AG09319 (cell line): ENCODE measurements around the gene MEX3D.

Experiments used
- DNase-seq: peaks from one replicate; pipeline ENCODE4 v3.0.0-alpha.2; 2010; ENCODE audit warnings: low read depth; ENCODE audit errors: extremely low read depth
- CTCF ChIP-seq: IDR thresholded peaks from 2 replicates; pipeline ENCODE4 v1.5.1; 2011; ENCODE audit warnings: low read depth, mild to moderate bottlenecking, inconsistent platforms, low read length, moderate library complexity

MEX3D gene

GRCh38 chr19:1513499-1514294 is 54.4 kb downstream of the MEX3D start:
- peak; percentile 30 for DNase-seq
- peak; percentile 68 for TF ChIP-seq CTCF

GRCh38 chr19:1512671-1513498 is 55.2 kb downstream of the MEX3D start, which contains the start of gene ADAMTSL5:
Gene ADAMTSL5, minus strand, starts transcription at chr19:1513019. Its CDS starts 2,076 bp downstream, at chr19:1510943.
- TF ChIP-seq CTCF, result no peak
- peak; percentile 32 for DNase-seq

DNA sequence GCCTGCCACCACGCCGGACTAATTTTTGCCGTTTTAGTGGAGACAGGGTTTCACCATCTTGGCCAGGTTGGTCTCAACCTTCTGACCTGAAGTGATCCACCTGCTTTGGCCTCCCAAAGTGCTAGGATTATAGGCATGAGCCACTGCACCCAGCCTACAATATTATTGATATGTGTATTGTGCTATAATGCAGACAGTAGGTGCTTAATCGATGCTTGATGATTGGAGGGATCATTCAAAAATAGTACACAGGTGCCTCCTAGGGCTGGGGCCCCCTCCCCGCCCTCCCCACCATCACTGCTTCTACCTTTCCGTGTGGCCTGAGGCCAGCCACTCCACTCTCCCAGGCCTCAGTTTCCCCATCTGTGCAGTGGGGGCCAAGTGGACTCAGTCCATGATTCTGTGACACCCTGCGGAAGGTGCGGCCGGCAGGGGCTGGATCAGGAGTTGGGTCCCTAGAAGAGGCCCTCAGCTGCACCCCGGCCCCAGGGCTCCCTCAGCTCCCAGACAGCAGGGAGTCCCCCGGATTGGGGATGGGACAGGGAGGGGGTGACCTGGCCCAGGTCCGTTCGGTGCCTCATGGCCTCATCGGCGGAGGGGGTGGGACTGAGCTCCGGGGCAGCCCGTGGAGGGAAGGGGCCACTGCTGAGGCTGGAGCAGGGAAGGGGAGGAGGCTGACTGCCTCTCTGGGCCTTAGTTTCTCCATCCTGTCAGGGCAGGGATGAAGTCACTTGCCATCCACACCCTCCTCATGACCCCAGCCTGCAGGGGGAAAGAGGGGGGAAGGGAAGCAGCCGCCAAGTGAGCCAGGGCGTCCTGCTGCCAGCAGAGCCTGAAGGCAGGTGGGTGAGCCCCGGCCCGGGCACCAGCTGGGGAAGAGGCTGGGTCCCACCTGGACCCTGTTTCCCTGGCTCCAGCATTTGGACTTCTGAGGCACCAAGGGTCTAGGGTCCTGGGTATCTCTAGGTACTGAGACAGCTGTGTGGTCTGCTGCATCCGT is 56.5 kb downstream of the MEX3D start:
- no peak for TF ChIP-seq CTCF
- DNase-seq, result no peak

GRCh38 chr19:1510807-1511206 is 57.3 kb downstream of the MEX3D start:
- no peak for TF ChIP-seq CTCF

DNA sequence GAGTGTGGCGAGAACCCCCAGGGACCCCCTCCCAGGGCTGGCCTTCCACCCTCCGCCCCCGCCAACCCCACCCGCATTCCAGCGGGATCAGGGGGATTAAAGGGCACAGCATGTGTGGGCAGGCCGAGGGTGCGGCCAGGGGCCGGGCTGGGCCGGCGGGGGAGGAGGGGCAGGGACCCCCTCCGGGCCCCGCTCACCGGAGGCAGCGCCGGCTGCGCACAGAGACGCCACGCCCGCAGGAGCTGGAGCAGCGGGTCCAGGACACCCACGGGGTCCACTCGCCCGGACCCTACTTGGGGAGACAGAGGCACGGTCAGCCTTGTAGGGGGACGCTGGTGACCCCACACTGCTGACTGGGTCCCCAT is 57.7 kb downstream of the MEX3D start:
- no peak for TF ChIP-seq CTCF
- DNase-seq, result no peak

More at GRCh38 chr19:1510807-1511206, 57.3 kb downstream of the MEX3D start:
- DNase-seq, result no peak

GRCh38 chr19:1509602-1510441 is 58.3 kb downstream of the MEX3D start:
- no peak for TF ChIP-seq CTCF
- DNase-seq, result no peak
